Measurements from ENCODE around the gene PLXNA3. TPM values are rescaled to one million over a fixed set of nuclear protein-coding genes. Genes with fewer than 3 reads are reported as not detected.
"Not testable (repeated sequence)": the region's sequence is repeated elsewhere in the genome, so short reads cannot be mapped to it uniquely, and the experiment has no call there.

The PLXNA3 gene
- total RNA-seq, 1 experiment from 2014 or later = 89.3 TPM

- Histone ChIP-seq H3K36me3 (ENCODE audit: control insufficient read depth in 1 of 2, insufficient read depth in 2 of 2, low read length in 2 of 2) (no peaks in the 10 kb centered on the region), H3K4me3 (replicated peaks in 1 of 2; ENCODE audit: low read depth in 1 of 2, low read length in 2 of 2) (no peak overlapping the region), H2AFZ (ENCODE audit: low read depth, low read length, poor library complexity, severe bottlenecking) (no peak overlapping the region), H4K20me1 (ENCODE audit: insufficient read depth) (no peaks in the 10 kb centered on the region), H3K4me2 (ENCODE audit: low read length) (no peak overlapping the region), H3K9me2 (ENCODE audit: insufficient read depth) (no peaks in the 10 kb centered on the region), H3K27ac (ENCODE audit: low read depth, low read length) (no peak overlapping the region), H3K9me3 (ENCODE audit: control insufficient read depth in 1 of 2, insufficient read depth in 1 of 2, low read depth in 1 of 2, low read length in 2 of 2) (no peaks in the 10 kb centered on the region), H3K9ac (ENCODE audit: low read length) (no peak overlapping the region), H3K79me2 (ENCODE audit: insufficient read depth, low read length) (no peaks in the 10 kb centered on the region), H3K4me1 (ENCODE audit: control insufficient read depth in 1 of 2, insufficient read depth in 2 of 2, low read length in 2 of 2) (peaks cover 0 to 5% of the 10 kb centered on the region in 2 experiments; a peak in 1 of 4 replicates), H3K27me3 (ENCODE audit: insufficient read depth, low read length) (no peaks in the 10 kb centered on the region)
- TF ChIP-seq POLR2AphosphoS5 (IDR thresholded peaks at IDR 0.05; ENCODE audit: low read depth, low read length) = no peak
- no peak for TF ChIP-seq ATF3 (IDR thresholded peaks at IDR 0.05)
- TF ChIP-seq SP1 (IDR thresholded peaks at IDR 0.05; ENCODE audit: low read depth) = no peak
- no peak for TF ChIP-seq ZBTB33 (IDR thresholded peaks at IDR 0.05; ENCODE audit: extremely low read depth, insufficient replicate concordance, low read length)
- no peak for TF ChIP-seq REST (IDR thresholded peaks at IDR 0.05; ENCODE audit: low read depth)
- no TSS peak for BruUV-seq (replicated peaks)
- CTCF ChIA-PET = no interaction called here
- ATAC-seq = no peak
- POLR2A ChIA-PET = no interaction called here
- no peak for DNase-seq (ENCODE audit: low read depth, low spot score)
- RAD21 ChIA-PET (ENCODE audit: low non-redundant PET in 1 of 2, low total read pairs in 2 of 2, uncharacterized antibody in 2 of 2, unreplicated experiment in 2 of 2) = no interaction called here
- intact Hi-C loops (cut with micrococcal nuclease) = no loop called here
These were observed 37.4 kb downstream of the PLXNA3 start for GRCh38 chrX:154495472-154495922.

GRCh38 chrX:154496591-154497137 is 38.6 kb downstream of the PLXNA3 start:
- H3K27ac ChIP-seq (ENCODE audit: low read depth, low read length); ATAC-seq; BruUV-seq (replicated peaks); H4K20me1 ChIP-seq (ENCODE audit: insufficient read depth); H3K4me1 ChIP-seq (ENCODE audit: control insufficient read depth in 1 of 2, insufficient read depth in 2 of 2, low read length in 2 of 2); RAD21 ChIA-PET (ENCODE audit: low non-redundant PET in 1 of 2, low total read pairs in 2 of 2, uncharacterized antibody in 2 of 2, unreplicated experiment in 2 of 2); H3K9me3 ChIP-seq (ENCODE audit: control insufficient read depth in 1 of 2, insufficient read depth in 1 of 2, low read depth in 1 of 2, low read length in 2 of 2); H3K36me3 ChIP-seq (ENCODE audit: control insufficient read depth in 1 of 2, insufficient read depth in 2 of 2, low read length in 2 of 2); H3K9me2 ChIP-seq (ENCODE audit: insufficient read depth); POLR2A ChIA-PET; H3K4me3 ChIP-seq (replicated peaks in 1 of 2; ENCODE audit: low read depth in 1 of 2, low read length in 2 of 2); DNase-seq (ENCODE audit: low read depth, low spot score); H3K4me2 ChIP-seq (ENCODE audit: low read length); H3K27me3 ChIP-seq (ENCODE audit: insufficient read depth, low read length); H2AFZ ChIP-seq (ENCODE audit: low read depth, low read length, poor library complexity, severe bottlenecking); intact Hi-C loops (cut with micrococcal nuclease); H3K9ac ChIP-seq (ENCODE audit: low read length); H3K79me2 ChIP-seq (ENCODE audit: insufficient read depth, low read length): not testable (repeated sequence)
- CTCF ChIA-PET = interaction anchor here (0.6 kb wide), 1 partner anchor 587 kb away, joined by 4 read pairs; no protein-coding TSS in a partner anchor

GRCh38 chrX:154501423-154501822 is 43.3 kb downstream of the PLXNA3 start:
- H3K9ac ChIP-seq (ENCODE audit: low read length) = not testable (repeated sequence)

More at GRCh38 chrX:154501423-154501822, 43.3 kb downstream of the PLXNA3 start:
- RAD21 ChIA-PET (ENCODE audit: low non-redundant PET in 1 of 2, low total read pairs in 2 of 2, uncharacterized antibody in 2 of 2, unreplicated experiment in 2 of 2); H3K9me2 ChIP-seq (ENCODE audit: insufficient read depth); BruUV-seq (replicated peaks); H3K79me2 ChIP-seq (ENCODE audit: insufficient read depth, low read length); H3K27me3 ChIP-seq (ENCODE audit: insufficient read depth, low read length); H3K9me3 ChIP-seq (ENCODE audit: control insufficient read depth in 1 of 2, insufficient read depth in 1 of 2, low read depth in 1 of 2, low read length in 2 of 2); H3K4me3 ChIP-seq (replicated peaks in 1 of 2; ENCODE audit: low read depth in 1 of 2, low read length in 2 of 2); POLR2A ChIA-PET; H2AFZ ChIP-seq (ENCODE audit: low read depth, low read length, poor library complexity, severe bottlenecking); H4K20me1 ChIP-seq (ENCODE audit: insufficient read depth); H3K36me3 ChIP-seq (ENCODE audit: control insufficient read depth in 1 of 2, insufficient read depth in 2 of 2, low read length in 2 of 2); H3K4me1 ChIP-seq (ENCODE audit: control insufficient read depth in 1 of 2, insufficient read depth in 2 of 2, low read length in 2 of 2); intact Hi-C loops (cut with micrococcal nuclease); DNase-seq (ENCODE audit: low read depth, low spot score); CTCF ChIA-PET; H3K27ac ChIP-seq (ENCODE audit: low read depth, low read length); ATAC-seq; H3K4me2 ChIP-seq (ENCODE audit: low read length): not testable (repeated sequence)
